ENCODE results near the gene GTF2E1.

GRCh38 chr3:120820748-120821147 is 78.2 kb downstream of the GTF2E1 start:
- TF ChIP-seq POLR2A (IDR thresholded peaks at IDR 0.05) = no peak
- no peak for TF ChIP-seq CTCF (IDR thresholded peaks at IDR 0.05)

All from esophagus squamous epithelium (tissue), 4 donors.